HepG2 (cell line): Measurements from ENCODE around the gene HOXD8. TPM values are rescaled to one million over a fixed set of nuclear protein-coding genes. Genes with fewer than 3 reads are reported as not detected.

Source experiments
- ATAC-seq: fragments of 200-7000 bp; cut with Tn5 transposase; 3 replicates; pipeline ENCODE4 v1.9.1; 2020; ENCODE audit warnings: mild to moderate bottlenecking, moderate library complexity
- BruUV-seq: library from RNA; stranded (reverse); fragments of 400-500 nt; replicated peaks from 2 replicates; lab custom pipeline; 2021; lab: Mats Ljungman, UMichigan
- CTCF ChIA-PET: fragments of 300-600 bp; formaldehyde crosslinking; extraction: SDS; loops from one replicate; lab custom pipeline; 2021; ENCODE audit warnings: low total read pairs, inconsistent platforms, low intra/inter-chr PET ratio; lab: Yijun Ruan, JAX
- POLR2A ChIA-PET: fragments of 350-600 bp; sonication (Branson Sonifier 250); formaldehyde crosslinking; loops from one replicate; lab custom pipeline; 2020; ENCODE audit warnings: antibody characterized with exemption, inconsistent platforms; lab: Yijun Ruan, JAX
- DNase-seq: peaks from one replicate; pipeline ENCODE4 v3.0.0-alpha.2; 2015; ENCODE audit warnings: low spot score
- FAIRE-seq: peaks from 3 replicates; lab custom pipeline; 2011; peaks lifted over from hg19 to GRCh38; lab: Jason Lieb, UNC
- H2AFZ ChIP-seq: one replicate; pipeline ENCODE4 v1.6.1; 2011; ENCODE audit warnings: low read length, inconsistent platforms
- H3K27ac ChIP-seq: fragments of 300-600 bp; 3 replicates; pipeline ENCODE4 v1.8.0; 2011; ENCODE audit warnings: mixed run types, mild to moderate bottlenecking, mixed read lengths, low read length, inconsistent platforms; ENCODE audit not compliant: insufficient read depth; ENCODE audit errors: extremely low read length
- H3K27me3 ChIP-seq, 2 experiments: fragments of 200-600 bp in 1 of 2; 2 replicates in 1 of 2; 3 replicates in 1 of 2; pipeline versions ENCODE4 v1.6.0 to v1.8.0; 2011; ENCODE audit warnings: low read length in 2 of 2, mild to moderate bottlenecking in 2 of 2, moderate library complexity in 2 of 2, inconsistent platforms in 1 of 2; ENCODE audit not compliant: insufficient read depth in 2 of 2, control insufficient read depth in 1 of 2
- H3K36me3 ChIP-seq, 2 experiments: fragments of 200-600 bp in 1 of 2; replicated peaks in 1 of 2; 2 replicates in 1 of 2; 3 replicates in 1 of 2; pipeline versions ENCODE4 v1.5.1 to v1.8.0; 2011; ENCODE audit warnings: low read length in 2 of 2, inconsistent platforms in 1 of 2; ENCODE audit not compliant: insufficient read depth in 2 of 2, control insufficient read depth in 1 of 2
- H3K4me1 ChIP-seq: 2 replicates; pipeline ENCODE4 v1.5.1; 2012; ENCODE audit warnings: low read length, inconsistent platforms; ENCODE audit not compliant: insufficient read depth
- H3K4me2 ChIP-seq: 2 replicates; pipeline ENCODE4 v1.6.0; 2011; ENCODE audit warnings: low read depth, low read length, inconsistent platforms
- H3K4me3 ChIP-seq, 3 experiments: fragments of 200-600 bp in 1 of 3; sonication (generic), shearing (Covaris generic) in 1 of 3; replicated peaks in 1 of 3; 2 replicates each; pipeline ENCODE4 v1.5.1; 2011 to 2016; ENCODE audit warnings: low read length in 3 of 3, inconsistent platforms in 2 of 3, low read depth in 2 of 3, mild to moderate bottlenecking in 2 of 3, control low read depth in 1 of 3, mixed read lengths in 1 of 3; ENCODE audit not compliant: insufficient read depth in 1 of 3
- H3K79me2 ChIP-seq: one replicate; pipeline ENCODE4 v1.6.1; 2011; ENCODE audit warnings: low read length, inconsistent platforms; ENCODE audit not compliant: insufficient read depth
- H3K9ac ChIP-seq: 2 replicates; pipeline ENCODE4 v1.6.0; 2011; ENCODE audit warnings: mild to moderate bottlenecking, low read depth, low read length, inconsistent platforms; ENCODE audit not compliant: insufficient read depth
- H3K9me3 ChIP-seq: 2 replicates; pipeline ENCODE4 v1.5.1; 2012; ENCODE audit warnings: mild to moderate bottlenecking, low read length
- H4K20me1 ChIP-seq: 2 replicates; pipeline ENCODE4 v1.6.0; 2011; ENCODE audit warnings: inconsistent platforms, mild to moderate bottlenecking, low read length, moderate library complexity; ENCODE audit not compliant: insufficient read depth
- ARNT ChIP-seq: fragments of 450-650 bp; IDR thresholded peaks from 2 replicates; pipeline ENCODE4 v1.6.1; 2017
- KLF15 ChIP-seq: sonication (generic); formaldehyde crosslinking; IDR thresholded peaks from 2 replicates; pipeline ENCODE4 v1.8.1; 2023; ENCODE audit warnings: borderline replicate concordance, mild to moderate bottlenecking, inconsistent platforms, missing genetic modification reagents, mixed read lengths
- MTERF4 ChIP-seq: sonication (generic); formaldehyde crosslinking; IDR thresholded peaks from 2 replicates; pipeline ENCODE4 v1.8.0; 2023; ENCODE audit warnings: mild to moderate bottlenecking, missing genetic modification reagents
- NFE2L1 ChIP-seq: sonication (generic); formaldehyde crosslinking; IDR thresholded peaks from 2 replicates; pipeline ENCODE4 v1.4.0; 2020; ENCODE audit warnings: missing genetic modification reagents, mild to moderate bottlenecking, borderline replicate concordance
- PATZ1 ChIP-seq: sonication (generic); formaldehyde crosslinking; IDR thresholded peaks from 2 replicates; pipeline ENCODE4 v1.4.0; 2020; ENCODE audit warnings: missing genetic modification reagents
- TIGD3 ChIP-seq: sonication (generic); formaldehyde crosslinking; IDR thresholded peaks from 2 replicates; pipeline ENCODE4 v1.5.1; 2020; ENCODE audit warnings: mild to moderate bottlenecking, missing genetic modification reagents, borderline replicate concordance
- ZMYM2 ChIP-seq: sonication (generic); formaldehyde crosslinking; IDR thresholded peaks from 2 replicates; pipeline ENCODE4 v1.8.0; 2022; ENCODE audit warnings: mild to moderate bottlenecking, missing genetic modification reagents
- WGBS: methylation state at CpG from one replicate; pipeline ENCODE4 v1.1.6; 2017; ENCODE audit warnings: low lambda C conversion rate; 5-methylcytosine and 5-hydroxymethylcytosine counted together
- in situ Hi-C: cut with HindIII; loops from 2 replicates; pipeline ENCODE4 v1.10.0; 2017; ENCODE audit warnings: low pct_unique_long_range_greater_than_20kb; ENCODE audit not compliant: extremely low pct_ligation_motif_present
- intact Hi-C: fragments of 100-400 bp; cut with micrococcal nuclease; formaldehyde crosslinking; loops from one replicate; pipeline ENCODE4 v1.10.0; 2022; ENCODE audit not compliant: unreplicated experiment
- polyA plus RNA-seq, 8 experiments: library from polyadenylated mRNA; depleted of rRNA in 3 of 8; stranded (reverse) in 7 of 8; unstranded in 1 of 8; fragments of >200 nt; fragmentation: Illumina TruSeq in 4 of 8; extraction: Trizol in 4 of 8; gene quantifications; 2 replicates each; pipeline versions ENCODE4 v1.2.1 to v1.2.3, GENCODE V29; 2011 to 2016; ENCODE audit warnings: low read depth in 4 of 8, missing spikeins in 1 of 8, mixed read lengths in 1 of 8; ENCODE audit not compliant: insufficient read depth in 1 of 8
- total RNA-seq, 5 experiments: library from RNA; depleted of rRNA; stranded (reverse); fragments of >200 nt; fragmentation: Illumina TruSeq; extraction: Trizol; gene quantifications; 2 replicates each; pipeline ENCODE4 v1.2.3, GENCODE V29; 2016; ENCODE audit warnings: low read depth in 1 of 5
- TF ChIP-seq, protein P1 (sequence below): sonication (generic); formaldehyde crosslinking; IDR thresholded peaks from 2 replicates; pipeline ENCODE4 v1.5.0; 2020; ENCODE audit warnings: missing genetic modification reagents, mild to moderate bottlenecking, borderline replicate concordance

HOXD8 gene
- total and polyA plus RNA-seq, 2 of the 13 experiments (the other 11 are each of a cell fraction or from before 2014, with no cell fraction given) = not detected

DNA sequence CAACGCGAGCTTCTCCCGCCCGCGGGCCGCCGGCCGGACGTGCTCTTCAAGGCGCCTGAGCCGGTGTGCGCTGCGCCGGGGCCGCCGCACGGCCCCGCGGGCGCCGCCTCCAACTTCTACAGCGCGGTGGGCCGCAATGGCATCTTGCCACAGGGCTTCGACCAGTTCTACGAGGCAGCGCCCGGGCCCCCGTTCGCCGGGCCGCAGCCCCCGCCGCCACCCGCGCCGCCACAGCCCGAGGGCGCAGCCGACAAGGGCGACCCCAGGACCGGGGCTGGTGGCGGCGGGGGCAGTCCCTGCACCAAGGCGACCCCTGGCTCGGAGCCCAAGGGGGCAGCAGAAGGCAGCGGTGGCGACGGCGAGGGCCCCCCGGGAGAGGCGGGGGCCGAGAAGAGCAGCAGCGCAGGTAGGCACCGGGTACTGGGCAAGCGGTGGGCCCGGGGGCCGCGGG is 21.7 kb upstream of the HOXD8 start:
- FAIRE-seq = no peak
- H3K9me3 ChIP-seq = no peaks in the 10 kb centered on the region
- no peak for DNase-seq
- ChIA-PET CTCF (no interaction called here), POLR2A (no interaction called here)
- peaks cover 29 to 88% of the 10 kb centered on the region in 2 experiments for H3K27me3 ChIP-seq
- no peak for TF ChIP-seq KLF15 (CRISPR knock-in tag)
- no peak for TF ChIP-seq PATZ1 (CRISPR knock-in tag)
- TF ChIP-seq MTERF4 (CRISPR knock-in tag) = no peak
- no peak for TF ChIP-seq NFE2L1 (CRISPR knock-in tag)
- TF ChIP-seq ZMYM2 = no peak
- TF ChIP-seq ARNT = no peak
- TF ChIP-seq, protein P1, sequence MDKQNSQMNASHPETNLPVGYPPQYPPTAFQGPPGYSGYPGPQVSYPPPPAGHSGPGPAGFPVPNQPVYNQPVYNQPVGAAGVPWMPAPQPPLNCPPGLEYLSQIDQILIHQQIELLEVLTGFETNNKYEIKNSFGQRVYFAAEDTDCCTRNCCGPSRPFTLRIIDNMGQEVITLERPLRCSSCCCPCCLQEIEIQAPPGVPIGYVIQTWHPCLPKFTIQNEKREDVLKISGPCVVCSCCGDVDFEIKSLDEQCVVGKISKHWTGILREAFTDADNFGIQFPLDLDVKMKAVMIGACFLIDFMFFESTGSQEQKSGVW = no peak
- no peak for TF ChIP-seq TIGD3 (CRISPR knock-in tag)
- WGBS = 85% methylated on average over 45 of the region's 59 CpGs
- in situ Hi-C loops (loop anchor here (10.0 kb wide), 1 partner anchor 1073 kb away; no protein-coding TSS in a partner anchor), intact Hi-C loops (no loop called here)
- no peaks in the 10 kb centered on the region for H3K79me2 ChIP-seq
- no peak for ATAC-seq
- H3K4me3 ChIP-seq = no peak overlapping the region
- no peak overlapping the region for H2AFZ ChIP-seq
- no peaks in the 10 kb centered on the region for H3K4me1 ChIP-seq
- no peaks in the 10 kb centered on the region for H3K36me3 ChIP-seq
- no TSS peak for BruUV-seq
- no peak overlapping the region for H3K4me2 ChIP-seq
- H3K27ac ChIP-seq = no peak overlapping the region
- H3K9ac ChIP-seq = no peak overlapping the region
- no peaks in the 10 kb centered on the region; the same call in 1 of the 2 replicates for H4K20me1 ChIP-seq
